DMS153 treated with DMSO at 0.1 percent for 48 hours (cell line): Measurements from ENCODE around the gene SFTA2.
"Not testable (repeated sequence)": the region's sequence is repeated elsewhere in the genome, so short reads cannot be mapped to it uniquely, and the experiment has no call there.

Experiments used
- DNase-seq: peaks from one replicate; lab custom pipeline; 2025; ENCODE audit not compliant: unreplicated experiment; lab: John Stamatoyannopoulos, UW

Gene SFTA2

GRCh38 chr6:30913721-30914075 lies 18.3 kb downstream of the SFTA2 start:
- DNase-seq, result no peak

DNA sequence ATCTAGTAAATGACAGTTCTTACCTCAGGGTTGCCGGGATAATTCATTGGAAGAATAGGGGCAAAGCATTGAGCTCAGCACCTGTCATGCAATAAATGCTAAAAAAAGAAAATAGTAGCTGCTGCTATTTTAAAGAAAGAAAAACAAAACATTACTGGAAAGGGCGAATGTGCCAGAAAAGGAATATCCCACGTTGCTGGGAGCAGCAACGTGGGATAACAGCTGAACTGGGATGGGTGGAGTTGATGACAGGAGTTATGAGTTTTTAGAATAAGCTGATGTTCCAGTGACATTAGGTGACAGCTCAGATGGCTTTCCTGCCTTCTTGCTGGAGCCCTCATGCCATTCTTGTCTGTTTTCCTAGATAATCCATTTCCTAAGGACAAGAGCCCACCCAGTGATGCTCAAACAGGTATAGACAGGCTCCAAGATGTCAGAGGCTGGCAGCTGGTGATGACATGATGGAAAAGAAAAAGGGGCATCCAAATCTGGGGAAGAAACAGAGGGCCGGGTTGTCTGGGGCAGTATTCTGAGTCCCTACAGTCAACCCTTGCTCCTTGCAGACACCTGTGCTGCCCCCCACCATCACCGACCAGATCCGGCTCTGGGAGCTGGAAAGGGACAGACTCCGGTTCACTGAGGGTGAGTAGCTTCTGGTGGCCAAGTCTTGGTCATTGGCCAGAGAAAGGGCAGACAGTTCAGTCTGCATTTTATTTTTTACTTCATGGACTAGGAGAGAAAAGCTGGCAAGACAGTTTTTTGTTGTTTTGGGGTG lies 19.0 kb downstream of the SFTA2 start:
- no peak for DNase-seq

GRCh38 chr6:30910473-30910872 lies 21.5 kb downstream of the SFTA2 start:
- DNase-seq, result not testable (repeated sequence)

- no peak for DNase-seq
These were observed 23.3 kb downstream of the SFTA2 start for GRCh38 chr6:30908700-30909099.

DNA sequence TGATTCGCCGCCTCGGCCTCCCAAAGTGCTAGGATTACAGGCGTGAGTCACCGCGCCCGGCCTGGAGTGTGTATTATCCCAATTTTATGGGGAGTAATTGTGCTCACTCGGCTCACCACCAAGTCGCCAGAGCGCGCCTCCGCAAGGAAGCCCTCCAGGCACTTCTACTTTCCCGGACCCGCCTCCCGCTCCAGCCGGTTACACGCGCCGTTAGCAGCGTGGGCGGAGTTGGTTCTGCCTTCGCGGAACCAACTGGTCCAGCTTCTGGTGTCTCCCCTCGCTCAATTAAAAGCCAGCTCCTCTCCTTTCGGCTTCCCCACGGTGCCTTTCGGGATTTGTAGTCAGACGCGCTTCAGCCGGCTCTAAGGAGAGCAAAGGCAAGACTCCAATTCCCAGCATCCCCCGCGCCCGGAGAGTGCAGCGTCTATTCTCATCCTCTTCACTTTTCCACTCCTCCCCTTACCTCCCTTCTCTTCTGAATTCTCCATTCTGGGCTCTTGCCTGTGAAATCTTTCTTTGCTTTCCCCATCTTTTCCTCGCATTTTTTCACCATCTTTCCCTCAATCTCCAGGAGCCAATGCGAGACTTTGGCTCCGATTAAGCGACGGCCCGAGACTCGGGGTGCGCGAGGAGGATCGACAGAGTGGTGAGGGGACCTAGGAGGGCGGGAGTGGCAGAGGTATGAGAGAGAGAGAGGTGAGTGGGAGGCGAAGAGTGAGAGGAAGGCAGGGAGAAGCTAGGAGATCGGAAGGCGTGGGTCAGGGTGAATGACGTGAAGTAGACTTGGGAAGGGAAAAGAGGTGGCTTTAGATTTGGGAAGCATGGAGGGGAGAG lies 24.0 kb downstream of the SFTA2 start, which contains the start of gene GTF2H4:
GTF2H4 (plus strand) TSS at position 450 of the 834 bp plus-strand sequence.
- DNase-seq, result peak; percentile 95

GRCh38 chr6:30907290-30907757 lies 24.6 kb downstream of the SFTA2 start:
- DNase-seq, result not testable (repeated sequence)

DNA sequence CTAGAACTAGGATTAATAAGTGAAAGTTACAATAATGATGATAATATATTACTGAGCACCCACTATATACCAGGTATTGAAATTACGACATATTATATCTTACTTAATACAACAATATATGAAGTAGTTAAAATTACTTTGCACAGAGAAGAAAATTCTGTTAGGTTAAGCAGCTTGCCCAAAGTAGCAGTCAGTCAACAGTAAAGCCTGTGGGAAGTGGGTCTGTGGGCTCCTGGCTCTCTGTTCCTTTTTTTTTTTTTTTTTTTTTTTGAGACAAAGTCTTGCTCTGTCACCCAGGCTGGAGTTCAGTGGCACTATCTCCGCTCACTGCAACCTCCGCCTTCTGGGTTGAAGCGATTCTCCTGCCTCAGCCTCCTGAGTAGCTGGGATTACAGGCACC lies 28.7 kb downstream of the SFTA2 start:
- no peak for DNase-seq

GRCh38 chr6:30902709-30903108 lies 29.3 kb downstream of the SFTA2 start:
- no peak for DNase-seq

DNA sequence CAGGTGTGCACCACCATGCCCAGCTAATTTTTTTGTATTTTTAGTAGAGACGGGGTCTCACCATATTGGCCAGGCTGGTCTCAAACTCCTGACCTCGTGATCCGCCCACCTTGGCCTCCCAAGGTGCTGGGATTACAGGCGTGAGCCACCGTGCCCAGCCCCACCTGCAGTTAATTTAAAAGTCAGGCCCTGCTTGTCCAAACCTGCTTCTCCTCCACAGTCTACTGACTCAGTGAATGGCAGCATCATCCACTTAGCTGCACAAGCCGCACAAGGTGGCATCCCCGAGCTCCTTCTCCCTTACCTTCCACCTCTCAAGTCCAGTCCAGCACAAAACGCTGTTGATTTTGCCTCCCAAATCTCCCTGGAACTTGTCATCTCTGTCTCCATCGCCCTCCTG lies 29.8 kb downstream of the SFTA2 start:
- not testable (repeated sequence) for DNase-seq

DNA sequence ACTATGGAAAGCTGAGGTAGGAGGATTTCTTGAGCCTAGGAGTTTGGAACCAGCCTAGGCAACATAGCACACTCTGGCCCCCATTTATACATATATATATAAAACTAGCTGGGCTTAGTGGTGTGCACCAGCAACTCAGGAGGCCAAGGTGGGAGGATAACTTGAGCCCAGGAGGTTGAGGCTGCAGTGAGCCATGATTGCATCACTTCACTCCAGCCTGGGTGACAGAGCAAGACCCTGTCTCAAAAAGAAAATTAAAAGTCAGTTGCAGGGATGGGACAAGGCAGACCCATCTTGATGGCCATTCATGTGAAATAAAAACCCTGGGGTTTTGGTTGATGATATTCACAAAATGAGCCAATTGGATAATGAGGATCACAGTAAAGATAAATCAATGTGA lies 30.5 kb downstream of the SFTA2 start:
- no peak for DNase-seq

GRCh38 chr6:30900863-30901417 lies 31.0 kb downstream of the SFTA2 start:
- no peak for DNase-seq

DNA sequence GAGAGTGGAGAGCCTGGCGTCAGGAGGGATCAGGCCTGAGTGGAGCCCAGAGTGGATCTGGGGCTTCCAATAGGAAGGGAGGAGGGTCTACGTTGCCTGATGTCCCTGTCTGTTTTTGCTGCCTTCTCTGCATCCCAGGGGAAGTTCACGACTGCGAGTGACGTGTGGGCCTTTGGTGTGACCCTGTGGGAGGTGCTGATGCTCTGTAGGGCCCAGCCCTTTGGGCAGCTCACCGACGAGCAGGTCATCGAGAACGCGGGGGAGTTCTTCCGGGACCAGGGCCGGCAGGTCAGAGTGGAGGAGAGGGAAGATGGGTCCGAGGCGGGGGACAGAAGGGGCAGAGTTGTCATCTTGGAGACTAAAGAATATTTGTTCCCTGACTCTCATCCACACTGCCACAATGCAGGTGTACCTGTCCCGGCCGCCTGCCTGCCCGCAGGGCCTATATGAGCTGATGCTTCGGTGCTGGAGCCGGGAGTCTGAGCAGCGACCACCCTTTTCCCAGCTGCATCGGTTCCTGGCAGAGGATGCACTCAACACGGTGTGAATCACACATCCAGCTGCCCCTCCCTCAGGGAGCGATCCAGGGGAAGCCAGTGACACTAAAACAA lies 33.1 kb downstream of the SFTA2 start:
- DNase-seq, result no peak

GRCh38 chr6:30897882-30898281 lies 34.1 kb downstream of the SFTA2 start:
- no peak for DNase-seq

DNA sequence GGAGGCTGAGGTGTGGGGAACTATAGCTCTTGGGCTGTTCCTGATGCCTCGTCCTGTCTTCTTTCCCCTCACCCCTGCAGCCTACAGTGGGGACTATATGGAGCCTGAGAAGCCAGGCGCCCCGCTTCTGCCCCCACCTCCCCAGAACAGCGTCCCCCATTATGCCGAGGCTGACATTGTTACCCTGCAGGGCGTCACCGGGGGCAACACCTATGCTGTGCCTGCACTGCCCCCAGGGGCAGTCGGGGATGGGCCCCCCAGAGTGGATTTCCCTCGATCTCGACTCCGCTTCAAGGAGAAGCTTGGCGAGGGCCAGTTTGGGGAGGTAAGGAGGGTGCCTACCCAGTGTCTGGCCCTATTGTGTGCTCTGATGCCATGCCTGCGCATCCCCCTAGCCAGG lies 35.4 kb downstream of the SFTA2 start:
- no peak for DNase-seq

DNA sequence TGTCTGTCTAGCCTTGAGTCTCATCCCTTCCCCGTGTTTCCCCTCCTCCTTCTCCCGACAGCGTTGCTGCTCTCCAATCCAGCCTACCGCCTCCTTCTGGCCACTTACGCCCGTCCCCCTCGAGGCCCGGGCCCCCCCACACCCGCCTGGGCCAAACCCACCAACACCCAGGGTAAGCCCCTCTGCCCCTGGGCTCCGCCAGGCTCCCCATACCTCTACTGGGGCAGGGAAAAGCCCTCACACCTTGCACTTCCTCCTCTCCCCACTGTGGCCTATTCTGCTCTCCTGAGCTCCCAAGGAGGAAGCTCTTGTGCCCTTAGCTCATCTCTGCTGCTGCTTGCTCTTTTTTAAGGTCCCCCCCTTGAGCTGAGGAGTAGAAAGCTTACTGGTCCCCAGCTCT lies 36.6 kb downstream of the SFTA2 start:
- DNase-seq, result no peak

DNA sequence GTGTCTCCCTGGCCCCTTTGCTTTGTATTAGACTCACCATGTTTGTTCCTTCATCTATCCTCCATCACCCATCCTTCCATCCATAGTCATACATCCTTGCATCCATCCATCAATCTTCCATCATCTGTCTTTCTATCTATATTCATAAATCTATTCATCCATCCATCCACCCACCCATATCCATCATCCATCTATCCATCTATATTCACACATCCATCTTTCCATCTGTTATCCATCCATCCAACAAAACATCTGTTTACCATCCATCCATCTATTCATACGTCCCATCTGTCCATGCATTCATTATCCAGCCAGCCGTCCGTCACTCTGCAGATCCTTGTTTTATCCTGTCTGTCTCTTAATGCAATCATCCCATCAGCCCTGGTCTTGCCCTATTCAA lies 37.0 kb downstream of the SFTA2 start:
- DNase-seq, result no peak

- no peak for DNase-seq
These were observed 37.6 kb downstream of the SFTA2 start for GRCh38 chr6:30894381-30894780.

- no peak for DNase-seq
These were observed 38.3 kb downstream of the SFTA2 start for GRCh38 chr6:30893666-30894065.

GRCh38 chr6:30893001-30893591 lies 38.9 kb downstream of the SFTA2 start:
- no peak for DNase-seq

- DNase-seq, result no peak
These were observed 40.0 kb downstream of the SFTA2 start for GRCh38 chr6:30891816-30892538.

DNA sequence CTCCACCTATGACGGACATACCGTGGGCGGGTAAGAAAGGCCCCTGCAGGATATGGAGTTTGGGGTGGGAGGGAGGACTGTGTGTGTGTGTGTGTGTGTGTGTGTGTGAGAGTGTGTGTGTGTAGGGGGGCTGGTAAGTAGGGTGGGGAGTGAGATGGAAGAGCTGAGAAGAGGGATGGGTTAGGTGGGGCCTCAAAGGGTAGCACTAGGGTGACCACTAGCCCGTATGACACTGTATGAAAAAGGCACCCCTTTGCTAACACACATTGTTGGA lies 40.6 kb downstream of the SFTA2 start:
- no peak for DNase-seq
